Measurements from ENCODE around the gene TEX38. TPM values are rescaled to one million over a fixed set of nuclear protein-coding genes. Genes with fewer than 3 reads are reported as not detected.

The TEX38 gene
- total and polyA plus RNA-seq, 2 experiments from 2014 or later = not detected

DNA sequence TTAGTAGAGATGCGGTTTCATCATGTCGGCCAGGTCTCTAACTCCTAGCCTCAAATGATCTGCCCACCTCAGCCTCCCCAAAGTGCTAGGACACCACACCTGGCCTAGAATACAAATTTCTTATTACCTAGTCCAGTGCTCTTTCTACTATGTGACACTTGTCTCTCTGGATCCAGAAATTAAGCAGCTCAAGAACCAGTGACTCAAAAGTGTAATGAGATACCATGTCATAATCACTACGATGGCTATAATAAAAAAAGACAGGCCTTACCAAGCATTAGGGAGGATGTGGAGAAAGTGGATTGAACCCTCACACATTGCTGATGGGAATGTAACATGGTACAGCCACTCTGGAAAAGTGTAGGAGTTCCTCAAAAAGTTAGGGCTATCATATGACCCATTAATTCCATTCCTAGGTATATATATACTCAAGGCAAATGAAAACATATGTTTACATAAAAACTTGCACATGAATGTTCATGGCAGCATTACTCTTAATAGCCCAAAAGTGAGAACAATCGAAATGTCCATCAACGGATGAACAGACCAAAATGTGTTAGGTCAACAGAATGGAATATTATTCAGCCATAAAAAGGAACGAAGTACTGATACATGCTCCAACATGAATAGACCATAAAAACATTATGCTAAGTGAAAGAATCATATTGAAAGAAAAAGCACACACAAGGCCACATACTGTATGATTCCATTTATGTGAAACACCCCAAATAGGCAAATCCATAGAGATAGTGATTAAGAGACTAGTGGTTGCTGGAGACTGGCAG lies 8.3 kb downstream of the TEX38 start (continued):
- TF ChIP-seq JUNB (IDR thresholded peaks at IDR 0.05; ENCODE audit: unreplicated experiment) (no peak), POLR2AphosphoS5 (IDR thresholded peaks at IDR 0.05; ENCODE audit: low read depth) (no peak), STAT1 (IDR thresholded peaks at IDR 0.05; ENCODE audit: unreplicated experiment) (no peak), CREB1 (CRISPR knock-in tag; IDR thresholded peaks at IDR 0.05; ENCODE audit: low read depth) (no peak)
- TF ChIP-seq, protein P1, sequence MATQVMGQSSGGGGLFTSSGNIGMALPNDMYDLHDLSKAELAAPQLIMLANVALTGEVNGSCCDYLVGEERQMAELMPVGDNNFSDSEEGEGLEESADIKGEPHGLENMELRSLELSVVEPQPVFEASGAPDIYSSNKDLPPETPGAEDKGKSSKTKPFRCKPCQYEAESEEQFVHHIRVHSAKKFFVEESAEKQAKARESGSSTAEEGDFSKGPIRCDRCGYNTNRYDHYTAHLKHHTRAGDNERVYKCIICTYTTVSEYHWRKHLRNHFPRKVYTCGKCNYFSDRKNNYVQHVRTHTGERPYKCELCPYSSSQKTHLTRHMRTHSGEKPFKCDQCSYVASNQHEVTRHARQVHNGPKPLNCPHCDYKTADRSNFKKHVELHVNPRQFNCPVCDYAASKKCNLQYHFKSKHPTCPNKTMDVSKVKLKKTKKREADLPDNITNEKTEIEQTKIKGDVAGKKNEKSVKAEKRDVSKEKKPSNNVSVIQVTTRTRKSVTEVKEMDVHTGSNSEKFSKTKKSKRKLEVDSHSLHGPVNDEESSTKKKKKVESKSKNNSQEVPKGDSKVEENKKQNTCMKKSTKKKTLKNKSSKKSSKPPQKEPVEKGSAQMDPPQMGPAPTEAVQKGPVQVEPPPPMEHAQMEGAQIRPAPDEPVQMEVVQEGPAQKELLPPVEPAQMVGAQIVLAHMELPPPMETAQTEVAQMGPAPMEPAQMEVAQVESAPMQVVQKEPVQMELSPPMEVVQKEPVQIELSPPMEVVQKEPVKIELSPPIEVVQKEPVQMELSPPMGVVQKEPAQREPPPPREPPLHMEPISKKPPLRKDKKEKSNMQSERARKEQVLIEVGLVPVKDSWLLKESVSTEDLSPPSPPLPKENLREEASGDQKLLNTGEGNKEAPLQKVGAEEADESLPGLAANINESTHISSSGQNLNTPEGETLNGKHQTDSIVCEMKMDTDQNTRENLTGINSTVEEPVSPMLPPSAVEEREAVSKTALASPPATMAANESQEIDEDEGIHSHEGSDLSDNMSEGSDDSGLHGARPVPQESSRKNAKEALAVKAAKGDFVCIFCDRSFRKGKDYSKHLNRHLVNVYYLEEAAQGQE (IDR thresholded peaks at IDR 0.05; ENCODE audit: unreplicated experiment) = no peak

DNA sequence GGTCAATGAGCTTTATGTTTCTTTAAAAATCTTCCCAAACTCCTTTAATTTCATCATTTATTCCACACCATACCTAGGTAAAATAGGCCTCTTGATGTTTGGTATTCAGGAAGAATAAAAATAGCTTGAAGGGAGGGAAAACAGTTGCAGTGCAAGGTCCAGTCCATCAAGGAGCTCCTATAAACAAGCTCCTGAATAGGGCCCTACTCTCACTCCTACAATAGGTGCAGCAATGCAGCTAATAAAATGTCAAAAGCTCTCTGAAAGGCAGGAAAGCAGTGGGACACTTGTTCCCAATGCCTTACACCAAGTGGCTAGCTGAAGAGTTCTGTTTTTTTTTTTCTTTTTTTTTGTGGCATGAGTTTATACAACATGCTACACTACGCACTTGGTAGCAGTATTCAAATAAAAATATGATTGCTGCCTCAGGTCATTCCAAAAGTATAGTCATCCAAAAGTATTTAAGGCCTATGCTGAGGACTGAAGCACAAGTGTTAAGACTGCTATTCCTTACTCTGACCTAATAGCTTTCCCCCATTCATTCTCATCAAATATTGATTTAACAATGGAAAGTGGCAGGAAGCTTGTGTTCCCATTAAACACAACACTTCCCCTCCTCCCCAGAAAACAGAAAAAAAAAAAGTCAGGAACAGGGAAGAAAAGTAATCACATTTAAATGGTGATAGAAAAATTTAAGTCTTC lies 9.8 kb downstream of the TEX38 start:
- H2AFZ ChIP-seq = no peak overlapping the region
- H4K20me1 ChIP-seq (replicated peaks; ENCODE audit: insufficient read depth) = peaks cover 4% of the 10 kb centered on the region; the same call in 1 of the 2 replicates
- H3K4me2 ChIP-seq = no peak overlapping the region
- Mint-ChIP-seq H3K27me3 (ENCODE audit: insufficient read depth, low read depth, poor library complexity) (peaks cover 5% of the 10 kb centered on the region), H3K36me3 (ENCODE audit: low read depth) (peaks cover 59% of the 10 kb centered on the region), H3K9me3 (no peaks in the 10 kb centered on the region), H3K4me3 (no peak overlapping the region), H3K27ac (no peak overlapping the region), H3K4me1 (peaks cover 14% of the 10 kb centered on the region)
- no peaks in the 10 kb centered on the region for H3K79me2 ChIP-seq (replicated peaks; ENCODE audit: insufficient read depth)
- no peak for ATAC-seq
- no peak overlapping the region for H3K27ac ChIP-seq (ENCODE audit: low read depth)
- H3K27me3 ChIP-seq (ENCODE audit: insufficient read depth) = no peaks in the 10 kb centered on the region
- H3F3A ChIP-seq (replicated peaks; ENCODE audit: low read depth) = no peaks in the 10 kb centered on the region
- DNase-seq (ENCODE audit: low spot score) = no peak
- H3K4me3 ChIP-seq = no peak overlapping the region
- peaks cover 9% of the 10 kb centered on the region; the same call in 1 of the 2 replicates for H3K4me1 ChIP-seq (ENCODE audit: insufficient read depth)
- H3K9me2 ChIP-seq (ENCODE audit: insufficient read depth) = no peaks in the 10 kb centered on the region
- peaks cover 36% of the 10 kb centered on the region for H3K36me3 ChIP-seq (ENCODE audit: insufficient read depth)
- no peak for TF ChIP-seq ZNF331 (CRISPR knock-in tag; IDR thresholded peaks at IDR 0.05; ENCODE audit: low read depth)
- TF ChIP-seq JUNB (IDR thresholded peaks at IDR 0.05; ENCODE audit: unreplicated experiment) = no peak
- TF ChIP-seq, protein P1 (IDR thresholded peaks at IDR 0.05; ENCODE audit: unreplicated experiment) = no peak
- no peak for TF ChIP-seq POLR2AphosphoS5 (IDR thresholded peaks at IDR 0.05; ENCODE audit: low read depth)
- TF ChIP-seq, protein P2, sequence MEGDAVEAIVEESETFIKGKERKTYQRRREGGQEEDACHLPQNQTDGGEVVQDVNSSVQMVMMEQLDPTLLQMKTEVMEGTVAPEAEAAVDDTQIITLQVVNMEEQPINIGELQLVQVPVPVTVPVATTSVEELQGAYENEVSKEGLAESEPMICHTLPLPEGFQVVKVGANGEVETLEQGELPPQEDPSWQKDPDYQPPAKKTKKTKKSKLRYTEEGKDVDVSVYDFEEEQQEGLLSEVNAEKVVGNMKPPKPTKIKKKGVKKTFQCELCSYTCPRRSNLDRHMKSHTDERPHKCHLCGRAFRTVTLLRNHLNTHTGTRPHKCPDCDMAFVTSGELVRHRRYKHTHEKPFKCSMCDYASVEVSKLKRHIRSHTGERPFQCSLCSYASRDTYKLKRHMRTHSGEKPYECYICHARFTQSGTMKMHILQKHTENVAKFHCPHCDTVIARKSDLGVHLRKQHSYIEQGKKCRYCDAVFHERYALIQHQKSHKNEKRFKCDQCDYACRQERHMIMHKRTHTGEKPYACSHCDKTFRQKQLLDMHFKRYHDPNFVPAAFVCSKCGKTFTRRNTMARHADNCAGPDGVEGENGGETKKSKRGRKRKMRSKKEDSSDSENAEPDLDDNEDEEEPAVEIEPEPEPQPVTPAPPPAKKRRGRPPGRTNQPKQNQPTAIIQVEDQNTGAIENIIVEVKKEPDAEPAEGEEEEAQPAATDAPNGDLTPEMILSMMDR (conservative IDR thresholded peaks at IDR 0.05; ENCODE audit: low read depth in 2 of 2) = no peak
